Stimulated activated CD8-positive, alpha-beta memory T cell treated with anti-CD3 and anti-CD28 coated beads, Interleukin-2, amount 100 ng/mL, for 48 hours (primary cell): Measurements from ENCODE around the gene PINK1.
"Not testable (repeated sequence)": the region's sequence is repeated elsewhere in the genome, so short reads cannot be mapped to it uniquely, and the experiment has no call there.

Experiments
- DNase-seq, 2 donors: peaks; one replicate each; pipeline ENCODE4 v3.0.0-alpha.2; 2020; ENCODE audit warnings: low read depth in 2 of 2

Gene PINK1

DNA sequence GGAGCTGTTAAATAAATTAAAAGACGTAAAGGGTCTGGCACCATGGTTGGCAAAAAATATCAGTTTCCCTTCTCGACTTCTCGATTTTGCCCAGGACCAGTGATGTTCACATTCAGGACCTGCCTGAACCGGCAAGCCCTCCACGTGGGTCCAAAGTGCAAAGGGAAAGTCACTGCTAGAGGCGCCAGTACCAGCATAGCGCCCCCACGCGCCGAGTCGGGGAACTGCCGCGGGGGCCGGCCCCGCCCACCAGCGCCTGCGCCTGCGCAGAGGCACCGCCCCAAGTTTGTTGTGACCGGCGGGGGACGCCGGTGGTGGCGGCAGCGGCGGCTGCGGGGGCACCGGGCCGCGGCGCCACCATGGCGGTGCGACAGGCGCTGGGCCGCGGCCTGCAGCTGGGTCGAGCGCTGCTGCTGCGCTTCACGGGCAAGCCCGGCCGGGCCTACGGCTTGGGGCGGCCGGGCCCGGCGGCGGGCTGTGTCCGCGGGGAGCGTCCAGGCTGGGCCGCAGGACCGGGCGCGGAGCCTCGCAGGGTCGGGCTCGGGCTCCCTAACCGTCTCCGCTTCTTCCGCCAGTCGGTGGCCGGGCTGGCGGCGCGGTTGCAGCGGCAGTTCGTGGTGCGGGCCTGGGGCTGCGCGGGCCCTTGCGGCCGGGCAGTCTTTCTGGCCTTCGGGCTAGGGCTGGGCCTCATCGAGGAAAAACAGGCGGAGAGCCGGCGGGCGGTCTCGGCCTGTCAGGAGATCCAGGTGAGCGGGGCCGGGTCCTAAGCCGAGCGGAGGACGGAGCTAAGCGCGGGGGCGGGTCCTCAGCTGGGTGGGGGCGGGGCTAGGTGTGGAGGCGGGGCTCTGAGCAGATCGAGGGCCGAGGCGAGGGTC lies at the start of gene PINK1:
PINK1 (plus strand) TSS at position 269 of the 875 bp plus-strand sequence; CDS start at position 360, 91 bp downstream.
- DNase-seq, result peak; percentile 70 to 79

DNA sequence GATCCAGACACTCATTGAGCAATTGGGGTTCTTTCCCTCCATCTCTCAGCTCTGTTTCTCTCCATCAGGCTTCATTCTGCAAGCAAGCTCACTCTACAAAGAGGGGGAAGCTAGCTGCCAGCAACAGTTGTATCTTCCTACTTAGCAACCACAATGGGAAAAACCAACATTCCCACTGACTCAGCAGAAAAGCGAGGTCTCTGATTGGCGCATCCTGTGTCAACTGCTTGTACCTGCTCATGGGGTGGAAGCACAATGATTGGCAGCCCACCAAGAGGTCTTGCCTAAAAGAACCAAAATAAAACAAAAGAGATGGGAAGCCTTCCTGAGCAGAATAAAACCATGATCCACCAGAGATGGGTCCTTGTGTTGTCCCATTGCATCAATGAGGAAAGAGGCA lies 48.4 kb upstream of the PINK1 start:
- no peak for DNase-seq

DNA sequence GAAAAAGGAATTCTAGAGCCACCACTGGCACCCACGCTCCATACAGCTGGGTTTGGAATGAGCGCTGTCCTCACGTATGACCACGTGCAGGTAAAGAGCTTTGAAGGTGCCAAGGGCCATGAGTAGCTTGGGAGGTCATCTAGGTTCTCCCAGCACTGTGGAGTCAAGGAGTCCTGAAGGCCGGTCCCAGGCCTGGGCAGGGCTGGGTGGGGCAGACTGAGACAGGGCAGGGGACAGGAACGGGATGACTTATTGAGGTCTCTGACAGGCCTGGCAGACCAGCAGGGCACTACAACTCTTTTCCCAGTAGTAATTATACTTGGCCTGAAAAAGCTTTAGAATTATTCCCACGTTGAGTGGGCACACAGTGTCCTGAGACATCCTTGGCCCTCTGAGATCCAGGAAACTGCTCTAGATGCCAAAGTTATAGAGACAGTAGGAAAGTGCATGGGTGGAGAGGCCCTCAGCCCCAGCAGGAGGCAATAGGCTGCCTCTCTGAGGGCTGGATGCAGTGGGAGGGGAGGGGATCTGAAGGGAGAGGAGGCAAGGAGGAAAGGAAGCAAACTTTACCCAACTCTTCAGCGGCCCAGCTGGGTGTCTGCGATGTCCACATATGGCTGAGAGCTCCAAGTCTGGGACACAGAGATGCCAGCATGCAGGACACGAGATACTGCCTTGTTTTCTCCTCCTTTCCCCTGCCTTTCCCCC lies 46.2 kb upstream of the PINK1 start:
- no peak for DNase-seq

DNA sequence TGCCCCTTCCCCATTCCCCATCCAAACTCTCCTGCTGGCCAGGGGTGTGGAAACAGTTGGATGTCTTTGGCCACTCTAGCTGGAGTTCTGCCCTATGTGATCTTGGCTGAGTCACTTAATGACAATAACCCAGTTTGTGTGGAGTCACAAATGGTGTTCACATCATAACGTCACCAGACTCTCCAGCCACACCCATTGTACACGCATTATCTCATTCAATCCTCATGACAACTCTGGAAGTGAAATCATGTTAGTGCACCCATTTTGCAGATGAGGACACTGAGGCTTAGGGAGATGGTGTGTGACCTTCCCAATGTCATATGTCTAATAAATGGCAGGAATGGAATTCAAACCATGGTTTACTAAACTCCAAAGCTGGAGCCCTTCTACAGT lies 45.6 kb upstream of the PINK1 start:
- DNase-seq, result no peak

GRCh38 chr1:20588634-20589225 lies 44.5 kb upstream of the PINK1 start, which contains the start of gene CDA:
Gene CDA, plus strand, starts transcription at chr1:20589097. Its CDS starts 33 bp downstream, at chr1:20589130.
- DNase-seq, result no peak

- no peak for DNase-seq
Observed at GRCh38 chr1:20589331-20590278, 43.7 kb upstream of the PINK1 start.

GRCh38 chr1:20590306-20590777 lies 42.9 kb upstream of the PINK1 start:
- no peak for DNase-seq

DNA sequence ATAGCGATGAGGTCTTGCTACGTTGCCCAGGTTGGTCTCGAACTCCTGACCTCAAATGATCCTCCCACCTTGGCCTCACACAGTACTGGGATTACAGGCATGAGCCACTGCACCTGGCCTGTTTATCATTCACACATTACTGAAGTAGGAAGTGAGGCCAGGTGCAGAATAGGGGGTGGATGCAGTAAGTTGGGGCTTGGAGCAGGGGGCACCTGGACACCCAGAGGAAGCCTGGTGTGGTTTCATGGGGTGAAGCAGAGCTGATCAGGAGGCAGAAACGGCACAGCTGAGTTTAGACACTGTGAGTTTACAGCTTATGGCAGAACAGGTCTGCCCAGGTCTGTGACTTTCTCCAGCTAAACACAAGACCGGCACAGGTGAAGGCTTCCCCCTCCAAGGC lies 39.5 kb upstream of the PINK1 start:
- no peak for DNase-seq

GRCh38 chr1:20594746-20595145 lies 38.5 kb upstream of the PINK1 start:
- DNase-seq, result no peak

DNA sequence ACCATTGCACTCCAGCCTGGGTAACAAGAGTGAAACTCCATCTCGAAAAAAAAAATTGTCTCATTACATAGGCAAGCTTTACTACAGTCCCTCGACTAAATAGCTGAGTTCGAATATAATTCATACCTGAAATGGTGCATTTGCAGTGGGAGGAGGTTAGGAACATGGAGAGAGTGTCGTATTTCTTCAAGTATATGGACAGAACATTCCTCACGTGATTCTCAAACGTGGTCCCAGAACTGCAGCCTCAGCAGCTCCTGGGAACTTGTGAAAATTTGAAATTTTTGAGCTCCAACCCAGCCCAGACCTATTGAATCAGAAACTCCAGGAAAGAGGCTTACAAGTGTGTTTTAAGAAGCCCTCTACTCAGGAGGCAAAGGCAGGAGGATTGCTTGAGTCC lies 37.2 kb upstream of the PINK1 start:
- DNase-seq, result no peak

- DNase-seq, result no peak
Observed at GRCh38 chr1:20597650-20598049, 35.6 kb upstream of the PINK1 start.

GRCh38 chr1:20600156-20600555 lies 33.1 kb upstream of the PINK1 start:
- DNase-seq, result no peak

GRCh38 chr1:20601129-20601825 lies 32.0 kb upstream of the PINK1 start:
- no peak for DNase-seq

GRCh38 chr1:20602851-20603450 lies 30.3 kb upstream of the PINK1 start:
- no peak for DNase-seq

- DNase-seq, result no peak
Observed at GRCh38 chr1:20603504-20604464, 29.5 kb upstream of the PINK1 start.

DNA sequence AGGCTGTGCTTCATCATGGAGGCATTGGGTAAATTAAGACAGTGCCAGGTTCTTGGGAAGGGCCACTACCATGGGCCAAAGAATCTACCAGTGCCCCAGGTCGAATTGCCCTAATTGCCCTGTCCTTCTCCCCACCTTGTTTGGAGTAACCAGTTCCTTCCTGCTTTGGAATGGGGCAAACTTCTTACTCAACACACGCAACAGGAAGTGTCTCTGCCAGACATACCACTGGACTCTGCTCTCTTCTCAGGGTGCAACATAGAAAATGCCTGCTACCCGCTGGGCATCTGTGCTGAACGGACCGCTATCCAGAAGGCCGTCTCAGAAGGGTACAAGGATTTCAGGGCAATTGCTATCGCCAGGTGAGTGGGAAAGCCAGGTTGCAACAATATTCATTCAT lies 28.6 kb upstream of the PINK1 start:
- no peak for DNase-seq

DNA sequence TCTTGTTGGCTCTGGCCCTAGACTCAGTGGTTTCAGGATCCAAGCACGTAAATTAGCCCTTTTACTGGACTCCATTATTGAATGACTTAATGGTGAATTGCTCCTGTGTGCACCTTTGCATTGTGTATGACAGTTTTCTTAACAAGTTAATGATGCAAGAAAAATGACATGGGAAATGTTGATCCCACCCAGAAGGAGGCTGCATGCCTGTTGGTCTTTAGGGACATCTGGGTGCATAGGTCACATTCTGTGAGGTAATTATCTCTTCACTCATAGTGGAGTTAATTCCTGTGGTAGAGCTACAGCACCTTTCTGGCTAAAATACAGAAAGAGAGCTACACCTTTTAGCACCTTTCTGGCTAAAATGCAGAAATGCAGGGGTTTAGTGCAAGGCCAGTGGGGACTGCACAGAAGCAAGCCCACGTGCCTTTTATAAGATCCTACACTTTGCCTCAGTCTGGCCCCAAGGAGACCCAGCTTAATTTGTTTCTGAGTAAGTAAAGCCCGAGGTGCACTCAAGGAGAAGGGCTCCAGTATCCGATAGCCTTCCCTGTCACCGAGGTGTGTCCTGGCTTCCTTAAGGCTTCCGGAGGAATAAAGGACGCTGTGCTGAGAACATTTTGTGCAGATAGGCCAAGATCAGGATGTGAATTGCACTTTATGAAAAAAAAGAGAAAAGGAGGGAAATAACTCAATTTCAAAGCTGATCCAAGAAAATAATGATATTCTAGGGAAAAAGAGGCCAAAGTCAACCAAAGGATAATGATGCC lies 26.3 kb upstream of the PINK1 start:
- DNase-seq, result not testable (repeated sequence)

DNA sequence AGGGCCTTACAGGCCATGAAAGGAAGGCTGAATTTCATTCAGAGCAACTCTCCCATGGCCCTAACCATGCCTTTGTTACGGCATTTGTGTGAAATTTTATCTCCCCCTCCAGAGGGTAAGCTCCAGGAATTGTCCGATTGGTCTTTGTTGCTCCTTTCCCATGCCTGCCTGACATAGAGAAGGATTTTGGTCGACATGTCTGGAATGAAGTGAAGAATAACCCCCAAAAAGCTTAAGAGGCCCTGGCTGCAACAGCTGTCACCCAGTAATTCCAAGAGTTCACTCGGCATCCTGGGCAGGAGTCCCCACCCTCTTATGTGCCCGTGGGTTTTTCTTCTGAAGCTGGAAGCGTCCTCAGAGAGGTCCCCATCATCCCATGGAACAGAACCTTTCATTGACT lies 23.7 kb upstream of the PINK1 start:
- DNase-seq, result no peak
